SU-DHL-6 (cell line): ENCODE results near the gene FANCC.
"Not testable (repeated sequence)": the region's sequence is repeated elsewhere in the genome, so short reads cannot be mapped to it uniquely, and the experiment has no call there.

Experiments
- H2AFZ ChIP-seq: fragments of 200-600 bp; sonication (generic); 2 replicates; pipeline ENCODE4 v1.6.1; 2014; ENCODE audit warnings: low read depth, mild to moderate bottlenecking, moderate library complexity, mixed read lengths, antibody characterized with exemption, low read length; ENCODE audit not compliant: severe bottlenecking
- H3F3A ChIP-seq: fragments of 200-600 bp; shearing (Covaris generic); 2 replicates; pipeline ENCODE4 v1.6.0; 2016; ENCODE audit warnings: antibody characterized with exemption, mild to moderate bottlenecking; ENCODE audit not compliant: insufficient read depth
- H3K27ac ChIP-seq: fragments of 200-600 bp; sonication (generic); 2 replicates; pipeline ENCODE4 v1.5.1; 2016; ENCODE audit warnings: low read depth, mild to moderate bottlenecking, low read length, moderate library complexity, mixed read lengths
- H3K27me3 ChIP-seq: fragments of 200-600 bp; sonication (generic), shearing (Covaris generic); 2 replicates; pipeline ENCODE4 v1.6.0; 2014; ENCODE audit warnings: mild to moderate bottlenecking, low read length
- H3K36me3 ChIP-seq: fragments of 200-600 bp; sonication (generic); 2 replicates; pipeline ENCODE4 v1.6.1; 2014; ENCODE audit warnings: mild to moderate bottlenecking, low read length, mixed read lengths
- H3K4me2 ChIP-seq: fragments of 300-600, 200-600 bp; shearing (Covaris generic), sonication (generic); 2 replicates; pipeline ENCODE4 v1.6.0; 2014; ENCODE audit warnings: low read length, low read depth, mild to moderate bottlenecking; ENCODE audit not compliant: poor library complexity, severe bottlenecking
- H3K4me3 ChIP-seq: fragments of 200-600 bp; sonication (generic); 2 replicates; pipeline ENCODE4 v1.5.1; 2014; ENCODE audit warnings: antibody characterized with exemption, low read length, mild to moderate bottlenecking, mixed read lengths; ENCODE audit not compliant: insufficient read depth, poor library complexity, severe bottlenecking
- H3K79me2 ChIP-seq: fragments of 200-600 bp; sonication (generic); 2 replicates; pipeline ENCODE4 v1.6.1; 2014; ENCODE audit warnings: mild to moderate bottlenecking, low read length, moderate library complexity; ENCODE audit not compliant: insufficient read depth
- H3K9ac ChIP-seq: fragments of 200-600 bp; sonication (generic); 2 replicates; pipeline ENCODE4 v1.7.0; 2014; ENCODE audit warnings: mild to moderate bottlenecking, low read length
- H3K9me2 ChIP-seq: fragments of 200-600 bp; sonication (generic); replicated peaks from 2 replicates; pipeline ENCODE4 v1.6.1; 2014; ENCODE audit warnings: low read length; ENCODE audit not compliant: insufficient read depth
- H3K9me3 ChIP-seq: fragments of 200-600 bp; sonication (generic); 2 replicates; pipeline ENCODE4 v1.6.1; 2014; ENCODE audit warnings: low read length, mixed read lengths; ENCODE audit not compliant: insufficient read depth
- H4K20me1 ChIP-seq: fragments of 200-600 bp; sonication (generic); 2 replicates; pipeline ENCODE4 v1.6.1; 2014; ENCODE audit warnings: low read depth, mild to moderate bottlenecking, antibody characterized with exemption, low read length, moderate library complexity, mixed read lengths
- CTCF ChIP-seq: fragments of 200-600 bp; sonication (generic); IDR thresholded peaks from one replicate; pipeline ENCODE4 v1.5.1; 2017; ENCODE audit warnings: antibody characterized with exemption, mild to moderate bottlenecking, low read length, moderate library complexity; ENCODE audit not compliant: insufficient read depth, poor library complexity, severe bottlenecking
- EZH2phosphoT487 ChIP-seq: fragments of 200-600 bp; sonication (generic), shearing (Covaris generic); conservative IDR thresholded peaks from 2 replicates; pipeline ENCODE4 v1.6.1; 2018; ENCODE audit warnings: mild to moderate bottlenecking, antibody characterized with exemption, low read length, moderate library complexity, mixed read lengths

FANCC gene

GRCh38 chr9:95296761-95297160 lies 20.7 kb downstream of the FANCC start:
- Histone ChIP-seq H3K36me3 (no peaks in the 10 kb centered on the region), H2AFZ (no peak overlapping the region), H3K27ac (no peak overlapping the region), H3K9ac (no peak overlapping the region), H3K9me2 (no peaks in the 10 kb centered on the region), H3K4me3 (no peak overlapping the region), H3K9me3 (no peaks in the 10 kb centered on the region), H4K20me1 (peaks cover 10% of the 10 kb centered on the region; the same call in 1 of the 2 replicates), H3K4me2 (no peak overlapping the region), H3K79me2 (peaks cover 19% of the 10 kb centered on the region; the same call in 1 of the 2 replicates), H3F3A (no peaks in the 10 kb centered on the region), H3K27me3 (no peaks in the 10 kb centered on the region)
- TF ChIP-seq EZH2phosphoT487 (no peak), CTCF (no peak)

- not testable (repeated sequence) for H3K27ac ChIP-seq, H3K79me2 ChIP-seq, H3K4me3 ChIP-seq, H3K4me2 ChIP-seq, H3K9me3 ChIP-seq, H3F3A ChIP-seq, H2AFZ ChIP-seq, H3K9me2 ChIP-seq, H3K27me3 ChIP-seq, H3K36me3 ChIP-seq, H3K9ac ChIP-seq
- peaks cover 11% of the 10 kb centered on the region for H4K20me1 ChIP-seq
Measured at GRCh38 chr9:95293296-95293695, 24.2 kb downstream of the FANCC start.

GRCh38 chr9:95292226-95292625 lies 25.3 kb downstream of the FANCC start:
- H3K9me3 ChIP-seq = no peaks in the 10 kb centered on the region
- H3K27ac ChIP-seq = no peak overlapping the region
- no peaks in the 10 kb centered on the region for H3K27me3 ChIP-seq
- no peak overlapping the region for H3K4me2 ChIP-seq
- no peaks in the 10 kb centered on the region; the same call in 1 of the 2 replicates for H3K79me2 ChIP-seq
- no peak overlapping the region for H3K4me3 ChIP-seq
- no peaks in the 10 kb centered on the region for H3K9me2 ChIP-seq
- H3K36me3 ChIP-seq = no peaks in the 10 kb centered on the region
- no peaks in the 10 kb centered on the region for H3F3A ChIP-seq
- H4K20me1 ChIP-seq = peaks cover 11% of the 10 kb centered on the region; the same call in 1 of the 2 replicates
- TF ChIP-seq CTCF = no peak
- TF ChIP-seq EZH2phosphoT487 = no peak
- H2AFZ ChIP-seq = no peak overlapping the region
- no peak overlapping the region for H3K9ac ChIP-seq

- H3K9me2 ChIP-seq = no peaks in the 10 kb centered on the region
- no peak overlapping the region for H3K9ac ChIP-seq
- H3K79me2 ChIP-seq = peaks cover 8% of the 10 kb centered on the region; the same call in 1 of the 2 replicates
- H3K36me3 ChIP-seq = 0 out of 2 replicates have a peak, but pooled peaks cover under 1% of the 10 kb centered on the region
- no peak overlapping the region for H2AFZ ChIP-seq
- no peaks in the 10 kb centered on the region for H3K27me3 ChIP-seq
- H4K20me1 ChIP-seq = peaks cover 13% of the 10 kb centered on the region; the same call in 1 of the 2 replicates
- no peaks in the 10 kb centered on the region for H3F3A ChIP-seq
- no peak overlapping the region for H3K27ac ChIP-seq
- TF ChIP-seq EZH2phosphoT487 (no peak), CTCF (no peak)
- H3K9me3 ChIP-seq = no peaks in the 10 kb centered on the region; the same call in 1 of the 2 replicates
- no peak overlapping the region for H3K4me2 ChIP-seq
- H3K4me3 ChIP-seq = no peak overlapping the region
Measured at GRCh38 chr9:95286151-95286550, 31.4 kb downstream of the FANCC start.
